ENCODE measurements around the gene SIRT2. TPM values are rescaled to one million over a fixed set of nuclear protein-coding genes. Genes with fewer than 3 reads are reported as not detected.
"Not testable (repeated sequence)": the region's sequence is repeated elsewhere in the genome, so short reads cannot be mapped to it uniquely, and the experiment has no call there.

The SIRT2 gene
- total RNA-seq, 1 experiment from 2014 or later = 19.5 TPM

DNA sequence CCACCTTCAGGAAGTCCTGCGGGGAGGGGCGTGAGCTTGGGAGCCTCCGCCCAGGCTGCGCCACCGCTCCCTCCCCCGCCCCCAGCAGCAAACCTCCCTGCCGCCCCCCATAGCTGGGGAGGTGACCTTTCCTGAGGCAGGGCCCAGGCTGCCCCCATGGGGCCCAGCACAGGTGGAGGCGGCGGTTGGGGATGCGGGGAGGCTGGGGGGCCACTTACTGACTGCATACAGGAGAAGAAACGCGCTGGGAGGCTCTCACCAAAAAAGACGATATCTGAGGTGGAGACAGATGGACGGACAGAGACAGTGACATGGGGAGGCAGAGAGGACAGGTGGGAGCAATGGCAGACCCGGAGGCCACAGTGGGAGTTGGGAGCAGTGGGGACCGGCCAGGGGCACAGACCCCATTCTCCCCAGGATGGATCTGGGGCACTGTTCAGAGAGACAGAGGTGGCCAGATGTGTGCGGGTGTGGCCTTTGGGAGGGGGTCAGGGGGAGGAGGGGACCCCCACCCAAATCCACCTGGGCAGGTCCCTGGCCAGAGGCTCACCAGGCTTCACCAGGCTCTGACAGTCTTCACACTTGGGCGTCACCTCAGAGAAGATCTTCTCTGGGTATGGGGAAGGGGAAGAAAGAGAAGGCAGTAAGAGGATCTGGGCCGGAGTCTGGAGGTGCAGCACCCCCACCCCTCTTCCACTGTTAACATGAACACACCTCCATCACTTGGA lies 18.4 kb downstream of the SIRT2 start:
- no peaks in the 10 kb centered on the region for H3K9me2 ChIP-seq (replicated peaks; ENCODE audit: insufficient read depth, low read length)
- H3K4me1 ChIP-seq (ENCODE audit: low read length) = peaks cover 24% of the 10 kb centered on the region
- no peak overlapping the region for H2AFZ ChIP-seq (ENCODE audit: low read length)
- H3K27me3 ChIP-seq (ENCODE audit: low read length) = no peaks in the 10 kb centered on the region
- no peak overlapping the region for H3K4me3 ChIP-seq (ENCODE audit: low read length)
- H3K9ac ChIP-seq (ENCODE audit: low read length) = no peak overlapping the region
- peaks cover 20% of the 10 kb centered on the region for H3K79me2 ChIP-seq (ENCODE audit: low read length)
- no peaks in the 10 kb centered on the region for H3K36me3 ChIP-seq (ENCODE audit: insufficient read depth, low read length)
- no peaks in the 10 kb centered on the region for H3K9me3 ChIP-seq (ENCODE audit: low read length)
- H3K4me2 ChIP-seq (ENCODE audit: low read depth, low read length, poor library complexity, severe bottlenecking) = no peak overlapping the region
- H3K27ac ChIP-seq (ENCODE audit: low read length) = no peak overlapping the region
- H4K20me1 ChIP-seq (ENCODE audit: insufficient read depth, low read depth, low read length) = no peaks in the 10 kb centered on the region
- DNase-seq = no peak

DNA sequence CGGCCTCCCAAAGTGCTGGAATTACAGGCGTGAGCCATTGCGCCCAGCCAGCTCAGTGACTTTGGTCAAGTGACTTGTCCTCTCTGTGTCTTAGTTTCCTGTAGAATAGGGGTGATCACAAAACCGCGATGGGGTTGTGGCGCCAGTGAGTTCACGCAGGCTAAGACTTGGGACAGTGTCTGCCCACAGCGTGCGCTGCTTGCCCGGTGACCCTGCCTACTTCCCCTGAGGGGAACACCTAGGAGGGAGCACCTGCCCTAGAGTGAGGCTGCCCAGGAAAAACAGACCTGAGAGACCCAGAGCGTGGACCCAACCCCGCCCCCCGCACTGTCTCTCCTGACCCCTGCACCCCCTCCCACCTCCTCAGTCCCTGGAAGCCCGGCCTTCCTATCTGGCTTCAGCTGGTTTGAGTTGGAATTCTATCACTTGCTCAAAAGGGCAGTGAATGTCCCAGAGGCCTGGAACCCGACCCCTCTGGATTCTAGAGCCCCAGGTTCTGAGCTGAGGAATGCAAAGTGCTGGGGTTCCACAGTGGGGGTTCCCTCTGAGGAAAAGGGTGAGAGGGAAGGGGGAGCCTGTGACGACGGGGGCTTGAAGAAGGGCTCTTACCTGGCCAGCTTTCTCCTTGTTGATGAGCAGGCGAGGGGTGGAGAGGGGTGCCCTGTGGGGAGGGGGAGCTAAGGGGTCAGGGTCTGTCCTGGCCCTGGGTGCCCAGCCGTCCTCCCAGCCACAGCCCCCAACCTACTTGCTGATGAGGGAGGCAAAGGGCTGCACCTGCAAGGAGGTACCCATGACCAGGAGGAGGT lies 19.1 kb downstream of the SIRT2 start:
- H3K9me2 ChIP-seq (replicated peaks; ENCODE audit: insufficient read depth, low read length) = no peaks in the 10 kb centered on the region
- H4K20me1 ChIP-seq (ENCODE audit: insufficient read depth, low read depth, low read length) = no peaks in the 10 kb centered on the region
- no peaks in the 10 kb centered on the region for H3K36me3 ChIP-seq (ENCODE audit: insufficient read depth, low read length)
- no peak overlapping the region for H3K4me2 ChIP-seq (ENCODE audit: low read depth, low read length, poor library complexity, severe bottlenecking)
- H3K4me3 ChIP-seq (ENCODE audit: low read length) = no peak overlapping the region
- H3K27me3 ChIP-seq (ENCODE audit: low read length) = no peaks in the 10 kb centered on the region
- peaks cover 22% of the 10 kb centered on the region for H3K79me2 ChIP-seq (ENCODE audit: low read length)
- H2AFZ ChIP-seq (ENCODE audit: low read length) = no peak overlapping the region
- H3K4me1 ChIP-seq (ENCODE audit: low read length) = peaks cover 24% of the 10 kb centered on the region
- DNase-seq = no peak
- H3K9me3 ChIP-seq (ENCODE audit: low read length) = no peaks in the 10 kb centered on the region
- no peak overlapping the region for H3K27ac ChIP-seq (ENCODE audit: low read length)
- H3K9ac ChIP-seq (ENCODE audit: low read length) = no peak overlapping the region

DNA sequence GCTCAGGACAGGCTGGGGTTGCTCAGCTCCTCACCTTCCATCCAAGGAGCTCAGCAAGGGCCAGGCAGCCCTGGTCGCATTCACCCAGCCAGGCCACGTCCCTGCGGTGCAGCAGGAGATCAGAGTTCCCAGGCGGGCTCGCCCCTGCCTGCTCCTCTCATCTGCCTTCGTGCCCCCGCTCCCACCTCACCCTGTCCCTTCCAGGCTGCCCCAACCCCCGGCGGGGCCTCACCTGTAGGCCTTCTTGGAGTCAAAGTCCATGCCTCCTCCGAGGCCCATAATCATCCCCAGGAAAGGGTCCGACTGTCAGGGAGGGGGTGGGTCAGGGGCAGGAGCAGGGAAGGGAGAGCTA lies 20.0 kb downstream of the SIRT2 start:
- peak overlapping the region; percentile 90; the same call in 1 of the 2 replicates for H3K9ac ChIP-seq (ENCODE audit: low read length)
- no peak overlapping the region for H3K27ac ChIP-seq (ENCODE audit: low read length)
- no peak overlapping the region for H3K4me2 ChIP-seq (ENCODE audit: low read depth, low read length, poor library complexity, severe bottlenecking)
- no peaks in the 10 kb centered on the region for H3K27me3 ChIP-seq (ENCODE audit: low read length)
- no peak overlapping the region for H2AFZ ChIP-seq (ENCODE audit: low read length)
- peaks cover 22% of the 10 kb centered on the region for H3K79me2 ChIP-seq (ENCODE audit: low read length)
- DNase-seq = no peak
- no peaks in the 10 kb centered on the region for H3K9me3 ChIP-seq (ENCODE audit: low read length)
- peaks cover 24% of the 10 kb centered on the region for H3K4me1 ChIP-seq (ENCODE audit: low read length)
- no peaks in the 10 kb centered on the region for H3K9me2 ChIP-seq (replicated peaks; ENCODE audit: insufficient read depth, low read length)
- no peaks in the 10 kb centered on the region for H4K20me1 ChIP-seq (ENCODE audit: insufficient read depth, low read depth, low read length)
- no peak overlapping the region for H3K4me3 ChIP-seq (ENCODE audit: low read length)
- H3K36me3 ChIP-seq (ENCODE audit: insufficient read depth, low read length) = no peaks in the 10 kb centered on the region

DNA sequence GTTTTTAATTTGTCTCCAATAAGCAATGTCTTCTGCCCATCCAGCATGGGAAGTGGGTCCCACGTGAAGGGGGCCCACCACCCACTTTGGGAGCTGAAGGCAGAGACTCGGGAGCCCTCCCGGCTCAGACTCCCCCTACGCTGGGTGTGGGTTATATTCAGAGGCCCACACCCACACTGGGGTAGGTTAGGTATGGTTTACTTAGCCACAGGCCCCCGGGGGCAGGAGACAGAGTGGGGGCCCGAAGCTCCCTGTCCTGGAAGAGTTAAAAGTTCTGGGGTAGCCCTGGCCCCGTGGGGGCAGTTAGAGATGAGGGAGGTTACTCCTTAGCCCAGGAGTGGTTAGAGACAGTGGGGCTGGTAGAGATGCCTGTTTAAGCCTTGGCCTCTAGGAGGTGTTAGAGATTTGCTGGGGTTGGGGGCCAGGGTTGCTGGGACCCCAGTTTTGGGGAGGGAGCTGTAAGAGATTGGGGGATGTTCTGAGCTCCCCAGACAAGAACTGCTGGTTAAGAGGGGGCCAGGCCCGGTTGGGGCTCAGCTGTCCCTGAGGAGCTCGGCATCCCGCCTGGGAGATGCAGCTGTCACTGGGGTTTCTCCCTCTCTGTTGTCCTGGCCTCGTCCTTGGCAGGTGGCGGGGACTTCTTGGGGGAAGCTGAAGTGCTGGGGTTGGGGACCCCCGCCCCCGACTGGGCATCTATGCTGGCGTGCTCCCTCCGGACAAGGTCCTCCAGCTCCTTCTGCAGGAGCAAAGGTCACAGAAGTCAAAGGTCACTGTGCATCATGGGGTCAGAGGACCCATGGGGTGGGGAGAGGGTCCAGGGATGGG lies 20.6 kb downstream of the SIRT2 start:
- Histone ChIP-seq H3K27ac (ENCODE audit: low read length) (peak overlapping the region; percentile 73), H3K36me3 (ENCODE audit: insufficient read depth, low read length) (no peaks in the 10 kb centered on the region), H2AFZ (ENCODE audit: low read length) (peak overlapping the region; percentile 68; the same call in 1 of the 2 replicates), H3K9me2 (replicated peaks; ENCODE audit: insufficient read depth, low read length) (no peaks in the 10 kb centered on the region), H3K4me2 (ENCODE audit: low read depth, low read length, poor library complexity, severe bottlenecking) (peak overlapping the region; percentile 89), H3K27me3 (ENCODE audit: low read length) (no peaks in the 10 kb centered on the region), H3K9me3 (ENCODE audit: low read length) (no peaks in the 10 kb centered on the region), H3K4me3 (ENCODE audit: low read length) (peak overlapping the region; percentile 82), H4K20me1 (ENCODE audit: insufficient read depth, low read depth, low read length) (no peaks in the 10 kb centered on the region), H3K79me2 (ENCODE audit: low read length) (peaks cover 22% of the 10 kb centered on the region), H3K9ac (ENCODE audit: low read length) (peak overlapping the region; percentile 90), H3K4me1 (ENCODE audit: low read length) (peaks cover 24% of the 10 kb centered on the region)
- DNase-seq = no peak

DNA sequence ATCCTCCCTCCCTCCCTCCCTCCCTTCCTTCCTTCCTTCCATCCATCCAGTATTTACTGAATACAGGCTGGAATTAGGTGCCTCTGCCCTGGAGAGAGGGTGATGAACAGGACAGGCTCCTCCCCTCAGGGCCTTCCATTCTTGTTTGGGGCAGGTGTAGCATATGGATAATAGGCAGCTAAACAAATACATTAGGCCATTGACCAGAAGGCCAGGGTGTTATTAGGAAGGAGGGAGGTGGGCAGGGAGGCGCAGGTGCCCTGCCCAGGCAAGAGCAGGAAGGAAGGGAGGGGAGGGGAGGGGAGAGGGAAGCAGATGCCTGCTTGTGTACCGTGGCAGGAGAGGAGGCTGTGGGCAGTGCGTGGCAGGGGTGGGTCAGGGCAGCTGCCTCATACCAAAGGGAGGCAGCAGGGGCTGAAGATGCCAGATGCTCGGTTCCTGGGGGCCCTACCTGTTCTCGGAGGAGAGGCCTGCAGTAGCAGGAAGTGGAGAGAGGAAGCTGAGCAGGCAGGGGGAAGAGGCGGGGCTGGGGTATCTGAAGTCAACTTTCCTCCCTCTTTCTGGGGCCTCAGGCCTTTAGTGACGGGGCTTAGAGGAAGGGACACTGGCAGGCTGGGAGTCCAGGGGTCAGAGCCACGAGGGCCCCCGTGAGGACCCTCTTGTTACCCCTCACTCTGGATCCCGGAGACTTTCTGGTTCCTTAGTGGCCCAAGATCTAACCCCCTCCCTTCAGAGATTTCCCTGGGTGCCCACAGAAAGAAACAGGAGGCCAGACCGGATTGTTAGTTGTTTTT lies 21.4 kb downstream of the SIRT2 start, which contains the start of gene RINL:
RINL (minus strand) TSS at position 495 of the 794 bp plus-strand sequence. CDS start 1,533 bp downstream, outside the sequence.
- Histone ChIP-seq H3K9me3 (ENCODE audit: low read length) (no peaks in the 10 kb centered on the region), H3K27me3 (ENCODE audit: low read length) (no peaks in the 10 kb centered on the region), H3K36me3 (ENCODE audit: insufficient read depth, low read length) (no peaks in the 10 kb centered on the region; the same call in 1 of the 2 replicates), H3K9ac (ENCODE audit: low read length) (peak within 1 kb of the TSS; percentile 90), H3K27ac (ENCODE audit: low read length) (peak within 1 kb of the TSS; percentile 73), H3K4me3 (ENCODE audit: low read length) (peak within 1 kb of the TSS; percentile 82), H3K79me2 (ENCODE audit: low read length) (peaks cover 22% of the 10 kb centered on the region), H3K9me2 (replicated peaks; ENCODE audit: insufficient read depth, low read length) (no peaks in the 10 kb centered on the region), H2AFZ (ENCODE audit: low read length) (peak within 1 kb of the TSS; percentile 68; the same call in 1 of the 2 replicates), H3K4me1 (ENCODE audit: low read length) (peaks cover 24% of the 10 kb centered on the region), H4K20me1 (ENCODE audit: insufficient read depth, low read depth, low read length) (no peaks in the 10 kb centered on the region), H3K4me2 (ENCODE audit: low read depth, low read length, poor library complexity, severe bottlenecking) (peak within 1 kb of the TSS; percentile 89)
- peak; percentile 89 for DNase-seq

DNA sequence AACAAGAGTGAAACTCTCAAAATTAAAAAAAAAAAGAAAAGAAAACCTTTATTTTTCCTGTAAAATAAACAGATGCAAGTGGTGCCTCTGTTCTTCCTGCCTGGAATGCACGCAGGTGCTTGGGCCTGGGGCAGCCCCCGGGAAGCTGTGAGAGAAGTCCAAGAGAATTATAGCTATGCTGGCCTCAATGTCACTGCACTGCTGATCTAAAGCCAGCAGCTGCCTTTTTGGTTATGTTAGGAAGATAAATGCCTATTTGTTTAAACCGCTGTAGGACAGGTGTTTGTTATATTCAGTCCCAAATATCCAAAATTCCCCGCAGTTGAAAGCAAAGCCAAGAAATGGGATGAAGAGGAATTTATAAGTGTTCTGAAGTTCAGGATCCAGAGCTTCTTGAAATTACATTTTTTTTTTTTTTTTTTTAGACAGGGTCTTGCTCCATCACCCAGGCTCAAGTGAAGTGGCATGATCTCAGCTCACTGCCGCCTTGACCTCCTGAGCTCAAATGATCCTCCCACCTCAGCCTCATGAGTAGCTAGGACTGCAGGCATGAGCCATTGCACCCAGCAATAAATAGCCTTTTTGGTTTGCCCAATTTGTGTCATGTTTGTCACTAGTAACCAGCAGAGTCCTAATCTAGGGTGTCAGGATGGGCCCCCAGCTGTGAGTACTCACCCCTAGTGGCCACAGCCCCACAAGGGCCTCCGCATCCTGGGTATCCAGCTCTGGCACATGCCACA lies 23.6 kb downstream of the SIRT2 start:
- H3K9me2 ChIP-seq (replicated peaks; ENCODE audit: insufficient read depth, low read length) = no peaks in the 10 kb centered on the region
- no peak overlapping the region for H3K4me2 ChIP-seq (ENCODE audit: low read depth, low read length, poor library complexity, severe bottlenecking)
- peaks cover 24% of the 10 kb centered on the region for H3K4me1 ChIP-seq (ENCODE audit: low read length)
- H3K27me3 ChIP-seq (ENCODE audit: low read length) = no peaks in the 10 kb centered on the region
- no peak for DNase-seq
- H3K9ac ChIP-seq (ENCODE audit: low read length) = 0 out of 2 replicates have a peak overlapping the region, but pooled peaks have one; percentile 3
- H2AFZ ChIP-seq (ENCODE audit: low read length) = no peak overlapping the region
- peaks cover 22% of the 10 kb centered on the region for H3K79me2 ChIP-seq (ENCODE audit: low read length)
- H4K20me1 ChIP-seq (ENCODE audit: insufficient read depth, low read depth, low read length) = no peaks in the 10 kb centered on the region
- H3K36me3 ChIP-seq (ENCODE audit: insufficient read depth, low read length) = no peaks in the 10 kb centered on the region; the same call in 1 of the 2 replicates
- H3K27ac ChIP-seq (ENCODE audit: low read length) = no peak overlapping the region
- no peak overlapping the region for H3K4me3 ChIP-seq (ENCODE audit: low read length)
- no peaks in the 10 kb centered on the region for H3K9me3 ChIP-seq (ENCODE audit: low read length)

DNA sequence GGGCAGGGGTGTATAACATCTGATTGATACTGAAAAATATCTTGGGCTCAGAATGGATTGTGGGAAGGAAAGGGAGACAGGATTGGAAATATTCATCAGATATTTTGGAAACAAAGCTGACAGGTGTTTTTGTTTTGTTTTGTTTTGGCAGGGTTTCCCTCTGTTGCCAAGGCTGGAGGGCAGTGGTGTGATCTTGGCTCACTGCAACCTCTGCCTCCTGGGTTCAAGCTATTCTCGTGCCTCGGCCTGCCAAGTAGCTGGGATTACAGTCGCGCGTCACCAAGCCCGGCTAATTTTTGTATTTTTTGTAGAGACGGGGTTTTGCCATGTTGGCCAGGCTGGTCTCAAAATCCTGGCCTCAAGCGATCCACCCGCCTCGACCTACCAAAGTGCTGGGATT lies 26.0 kb downstream of the SIRT2 start:
- H3K4me2 ChIP-seq (ENCODE audit: low read depth, low read length, poor library complexity, severe bottlenecking); H4K20me1 ChIP-seq (ENCODE audit: insufficient read depth, low read depth, low read length); H3K9me3 ChIP-seq (ENCODE audit: low read length); H3K9ac ChIP-seq (ENCODE audit: low read length); H3K9me2 ChIP-seq (replicated peaks; ENCODE audit: insufficient read depth, low read length); DNase-seq; H3K36me3 ChIP-seq (ENCODE audit: insufficient read depth, low read length); H3K27me3 ChIP-seq (ENCODE audit: low read length); H3K4me3 ChIP-seq (ENCODE audit: low read length); H3K27ac ChIP-seq (ENCODE audit: low read length); H2AFZ ChIP-seq (ENCODE audit: low read length): not testable (repeated sequence)
- Histone ChIP-seq H3K4me1 (ENCODE audit: low read length) (peaks cover 37% of the 10 kb centered on the region), H3K79me2 (ENCODE audit: low read length) (peaks cover 22% of the 10 kb centered on the region)
